Lower lobe of right lung (tissue), 2 donors: Measurements from ENCODE around the gene BRD3OS. TPM values are rescaled to one million over a fixed set of nuclear protein-coding genes. Genes with fewer than 3 reads are reported as not detected.
A peak's percentile ranks its signal among the peaks of the same experiment; 100 is the strongest.
"Not testable (repeated sequence)": the region's sequence is repeated elsewhere in the genome, so short reads cannot be mapped to it uniquely, and the experiment has no call there.

Experiments
- ATAC-seq, 2 donors: fragments of 200-7000 bp; cut with Tn5 transposase; one replicate each; pipeline ENCODE4 v1.9.1; 2020 to 2022; ENCODE audit warnings: mild to moderate bottlenecking in 2 of 2, moderate library complexity in 2 of 2
- DNase-seq: peaks from one replicate; pipeline ENCODE4 v3.0.0-alpha.2; 2020
- H3K27ac ChIP-seq: fragments of 200-600 bp; one replicate; pipeline ENCODE4 v1.8.0; 2022
- H3K27me3 ChIP-seq: fragments of 200-600 bp; one replicate; pipeline ENCODE4 v1.8.0; 2022; ENCODE audit warnings: low read depth
- H3K36me3 ChIP-seq: fragments of 200-600 bp; one replicate; pipeline ENCODE4 v1.8.0; 2022; ENCODE audit warnings: mild to moderate bottlenecking
- H3K4me1 ChIP-seq: fragments of 200-600 bp; one replicate; pipeline ENCODE4 v1.8.0; 2022
- H3K4me3 ChIP-seq: fragments of 200-600 bp; one replicate; pipeline ENCODE4 v1.8.0; 2022; ENCODE audit warnings: mild to moderate bottlenecking
- H3K9me3 ChIP-seq: fragments of 200-600 bp; one replicate; pipeline ENCODE4 v1.8.0; 2022
- intact Hi-C: fragments of 100-400 bp; cut with DNase I; formaldehyde crosslinking; loops from one replicate; pipeline ENCODE4 v1.11.0; 2022
- total RNA-seq: library from RNA; stranded (reverse); fragmentation: NEBNext Ultra II Directional; extraction: Animal tissue kit (Norgen Biotek cat#: 25700); gene quantifications from one replicate; pipeline ENCODE4 v1.2.1, GENCODE V29; 2021
- TF ChIP-seq, protein P1 (sequence below): fragments of 200-600 bp; IDR thresholded peaks from one replicate; pipeline ENCODE4 v1.8.0; 2022; ENCODE audit warnings: antibody characterized with exemption, mild to moderate bottlenecking
- donor health status: DM: no; HTN: yes; CAD: no; lungs with severe emphysema.

Gene BRD3OS
- total RNA-seq, 1 donor from 2014 or later, result 15.6 TPM

DNA sequence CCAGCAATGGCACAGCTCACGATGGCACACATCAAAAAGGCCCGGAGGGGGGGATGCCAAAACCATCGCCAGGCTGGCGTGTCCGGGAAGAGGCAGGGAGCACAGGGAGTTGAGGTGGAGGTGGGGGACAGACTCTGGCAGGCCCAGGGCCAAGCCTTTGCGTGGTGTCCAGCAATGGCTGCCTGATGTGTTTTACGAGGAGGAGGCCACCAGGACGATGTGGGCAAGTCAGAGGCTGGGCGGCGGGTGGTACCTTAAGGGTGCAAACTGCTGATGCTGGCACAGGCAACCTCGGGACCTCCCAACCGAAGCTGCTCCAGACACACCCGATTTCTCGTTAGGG lies 37.9 kb upstream of the BRD3OS start:
- H3K36me3 ChIP-seq, result no peaks in the 10 kb centered on the region
- peaks cover 15% of the 10 kb centered on the region for H3K4me1 ChIP-seq
- TF ChIP-seq, protein P1, sequence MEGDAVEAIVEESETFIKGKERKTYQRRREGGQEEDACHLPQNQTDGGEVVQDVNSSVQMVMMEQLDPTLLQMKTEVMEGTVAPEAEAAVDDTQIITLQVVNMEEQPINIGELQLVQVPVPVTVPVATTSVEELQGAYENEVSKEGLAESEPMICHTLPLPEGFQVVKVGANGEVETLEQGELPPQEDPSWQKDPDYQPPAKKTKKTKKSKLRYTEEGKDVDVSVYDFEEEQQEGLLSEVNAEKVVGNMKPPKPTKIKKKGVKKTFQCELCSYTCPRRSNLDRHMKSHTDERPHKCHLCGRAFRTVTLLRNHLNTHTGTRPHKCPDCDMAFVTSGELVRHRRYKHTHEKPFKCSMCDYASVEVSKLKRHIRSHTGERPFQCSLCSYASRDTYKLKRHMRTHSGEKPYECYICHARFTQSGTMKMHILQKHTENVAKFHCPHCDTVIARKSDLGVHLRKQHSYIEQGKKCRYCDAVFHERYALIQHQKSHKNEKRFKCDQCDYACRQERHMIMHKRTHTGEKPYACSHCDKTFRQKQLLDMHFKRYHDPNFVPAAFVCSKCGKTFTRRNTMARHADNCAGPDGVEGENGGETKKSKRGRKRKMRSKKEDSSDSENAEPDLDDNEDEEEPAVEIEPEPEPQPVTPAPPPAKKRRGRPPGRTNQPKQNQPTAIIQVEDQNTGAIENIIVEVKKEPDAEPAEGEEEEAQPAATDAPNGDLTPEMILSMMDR, result no peak
- H3K27ac ChIP-seq, result no peak overlapping the region
- H3K9me3 ChIP-seq, result no peaks in the 10 kb centered on the region
- DNase-seq (no peak), ATAC-seq (no peak)
- intact Hi-C loops, result no loop called here
- no peak overlapping the region for H3K4me3 ChIP-seq
- no peaks in the 10 kb centered on the region for H3K27me3 ChIP-seq

DNA sequence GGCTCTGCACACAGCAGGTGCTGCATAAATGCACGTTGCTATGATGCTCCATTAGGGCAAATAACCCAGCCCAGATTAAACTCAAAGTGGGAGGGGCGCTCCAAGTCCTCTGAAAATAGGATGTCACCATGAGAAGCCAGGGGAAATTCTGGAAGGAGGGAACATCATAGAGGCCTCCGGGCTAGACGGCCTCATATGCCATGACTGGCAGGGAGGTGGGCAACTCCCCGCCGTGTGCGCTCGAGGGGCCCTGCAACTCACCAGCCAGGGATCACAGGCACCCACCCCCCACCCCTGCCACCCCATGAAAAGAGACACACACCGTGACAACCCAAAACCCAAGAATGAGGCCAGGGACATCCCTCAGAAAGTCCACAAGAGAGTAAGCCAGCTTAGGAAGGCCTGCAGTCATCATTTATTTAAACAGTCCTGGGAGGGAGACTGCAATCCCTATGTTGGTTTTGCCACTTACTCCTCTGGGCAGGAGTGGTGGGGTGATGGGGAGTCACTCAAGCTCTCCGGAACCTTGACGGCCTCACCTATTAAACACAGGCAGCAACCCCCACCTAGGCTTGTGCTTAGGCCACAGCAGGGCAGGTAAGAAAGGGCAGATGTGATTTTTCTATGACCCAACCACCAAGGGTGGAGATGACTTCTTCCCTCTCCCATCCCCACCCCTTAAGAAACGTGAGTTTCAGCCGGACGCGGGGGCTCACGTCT lies 37.2 kb upstream of the BRD3OS start:
- Histone ChIP-seq H3K4me3 (no peak overlapping the region), H3K9me3 (no peaks in the 10 kb centered on the region), H3K4me1 (peaks cover 16% of the 10 kb centered on the region), H3K27ac (no peak overlapping the region), H3K36me3 (no peaks in the 10 kb centered on the region), H3K27me3 (no peaks in the 10 kb centered on the region)
- intact Hi-C loops, result no loop called here
- no peak for DNase-seq
- no peak for ATAC-seq
- TF ChIP-seq, protein P1, result no peak

GRCh38 chr9:133988771-133989170 lies 36.5 kb upstream of the BRD3OS start:
- intact Hi-C loops, DNase-seq: not testable (repeated sequence)
- peaks cover 23% of the 10 kb centered on the region for H3K4me1 ChIP-seq

GRCh38 chr9:133989625-133990365 lies 35.5 kb upstream of the BRD3OS start:
- TF ChIP-seq, protein P1, result no peak
- H3K27me3 ChIP-seq, result no peaks in the 10 kb centered on the region
- H3K36me3 ChIP-seq, result no peaks in the 10 kb centered on the region
- DNase-seq (no peak), ATAC-seq (no peak)
- peaks cover 29% of the 10 kb centered on the region for H3K4me1 ChIP-seq
- no peak overlapping the region for H3K27ac ChIP-seq
- H3K4me3 ChIP-seq, result peak overlapping the region; percentile 75
- intact Hi-C loops, result loop anchor here (5.0 kb wide), 1 partner anchor 197 kb away; no protein-coding TSS in a partner anchor
- H3K9me3 ChIP-seq, result no peaks in the 10 kb centered on the region

More at GRCh38 chr9:133988771-133989170, 36.5 kb upstream of the BRD3OS start:
- not testable (repeated sequence) for H3K27ac ChIP-seq, H3K4me3 ChIP-seq, H3K9me3 ChIP-seq, H3K36me3 ChIP-seq, H3K27me3 ChIP-seq, ATAC-seq

DNA sequence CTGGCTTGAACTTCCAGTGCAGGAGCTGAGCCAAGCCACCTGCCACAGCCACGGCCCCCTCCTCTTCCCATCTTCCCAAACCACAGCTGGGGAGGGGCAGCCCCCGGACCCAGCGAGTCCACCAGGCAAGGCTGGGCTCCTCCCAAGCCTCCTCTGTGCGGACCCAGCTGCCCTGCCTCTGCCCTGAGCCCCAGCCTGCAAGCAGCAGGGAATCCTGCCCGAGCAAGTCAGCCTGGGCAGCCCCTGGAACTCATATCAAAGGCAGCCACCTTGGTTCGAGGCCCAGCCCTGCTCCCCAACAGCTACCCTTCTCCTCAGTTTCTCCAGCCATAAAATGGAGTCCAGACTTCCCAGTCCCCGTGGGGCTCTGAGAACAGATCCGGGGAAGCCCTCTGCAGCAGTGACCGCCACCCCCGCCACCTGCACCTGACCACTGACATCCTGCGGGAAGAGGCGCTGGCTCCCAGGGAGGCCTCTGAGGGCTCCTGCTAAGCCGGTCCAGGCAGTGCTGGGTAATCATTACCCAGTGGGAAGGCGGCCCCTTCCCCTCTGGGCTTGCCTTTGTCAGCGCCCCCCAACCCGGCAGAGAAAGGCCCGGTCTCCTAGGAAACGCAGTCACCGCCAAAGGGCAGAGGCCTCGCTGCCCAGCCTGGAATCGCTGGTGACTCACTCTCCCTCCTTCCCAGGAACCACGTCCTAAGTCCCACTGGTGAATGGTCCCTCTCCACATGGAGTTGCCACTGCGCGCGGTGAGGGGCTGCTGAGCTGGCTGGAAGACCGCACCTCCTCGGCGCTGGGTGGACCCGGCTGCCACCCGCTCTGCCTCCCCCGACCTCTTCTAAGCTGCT lies 34.7 kb upstream of the BRD3OS start:
- DNase-seq, result peak; percentile 55
- ATAC-seq, result peak; percentile 2 to 21

More for the DNA sequence above, 34.7 kb upstream of the BRD3OS start:
- H3K4me3 ChIP-seq, result peak overlapping the region; percentile 75
- TF ChIP-seq, protein P1, result no peak
- H3K36me3 ChIP-seq, result no peaks in the 10 kb centered on the region
- H3K27ac ChIP-seq, result peak overlapping the region; percentile 90
- no peaks in the 10 kb centered on the region for H3K27me3 ChIP-seq
- intact Hi-C loops, result loop anchor here (5.0 kb wide), 1 partner anchor 198 kb away; no protein-coding TSS in a partner anchor
- H3K4me1 ChIP-seq, result peaks cover 29% of the 10 kb centered on the region
- H3K9me3 ChIP-seq, result no peaks in the 10 kb centered on the region
